Measurements from ENCODE around the gene SPAG6.
"Not testable (repeated sequence)": the region's sequence is repeated elsewhere in the genome, so short reads cannot be mapped to it uniquely, and the experiment has no call there.

SPAG6 gene

DNA sequence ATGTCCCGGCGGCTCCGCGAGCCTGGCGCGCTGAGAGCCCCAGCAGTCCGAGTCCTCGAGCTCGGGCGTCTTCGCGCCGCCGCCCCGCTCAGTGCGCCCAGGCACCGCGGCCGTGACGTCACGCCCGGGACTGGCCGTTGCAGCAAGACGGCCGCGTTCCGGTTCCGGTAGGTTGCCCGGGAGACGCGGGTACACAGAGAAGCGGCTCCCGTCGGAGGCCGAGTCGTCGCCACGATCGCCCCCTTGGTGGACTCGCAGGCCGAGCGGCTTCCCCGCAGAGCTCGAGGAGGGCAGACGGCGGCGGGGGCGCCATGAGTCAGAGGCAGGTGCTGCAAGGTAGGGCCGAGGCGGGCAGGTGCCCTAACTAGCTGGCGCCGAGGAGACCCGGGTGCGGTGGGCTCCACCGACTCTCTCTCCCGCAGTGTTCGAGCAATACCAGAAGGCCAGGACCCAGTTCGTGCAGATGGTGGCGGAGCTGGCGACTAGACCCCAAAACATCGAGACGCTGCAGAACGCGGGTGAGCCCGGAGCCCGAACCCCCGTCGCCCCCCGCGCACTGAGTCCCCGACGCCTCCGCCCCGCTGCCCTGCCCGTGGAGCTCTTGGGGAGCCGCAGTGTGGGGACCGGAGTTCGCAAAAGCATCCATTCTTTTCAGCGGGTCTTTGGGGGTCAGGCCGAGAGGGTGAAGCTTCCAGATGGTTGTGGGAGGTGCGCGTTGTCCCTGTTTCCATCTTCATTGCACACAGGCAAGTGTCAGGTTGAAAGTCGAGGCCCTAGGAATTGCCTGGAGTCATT lies at the start of gene SPAG6:
Gene SPAG6 (plus strand): TSS at position 196 of the 795 bp plus-strand sequence. CDS start 116 bp downstream, at position 312.
- peak; percentile 34 for DNase-seq

DNA sequence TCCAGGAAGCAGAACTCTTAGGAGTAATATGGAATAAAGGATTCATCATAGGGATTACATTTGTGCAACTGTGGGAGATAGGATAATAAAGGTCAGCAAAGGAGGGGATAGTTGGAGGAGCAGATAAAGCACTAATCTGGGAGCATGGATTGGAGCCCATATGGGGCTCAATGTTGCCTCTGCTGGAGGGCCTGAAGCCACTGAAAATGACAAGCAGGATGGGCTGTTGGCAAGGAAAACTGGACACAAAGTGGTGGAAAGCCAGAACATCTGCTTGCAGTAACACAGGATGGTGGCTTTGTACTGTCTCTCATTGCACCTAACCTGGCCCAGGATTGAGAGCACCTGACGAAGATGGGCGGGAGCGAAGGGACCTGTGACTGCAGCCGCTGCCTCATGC lies 44.1 kb upstream of the SPAG6 start:
- peak; percentile 53 for DNase-seq

DNA sequence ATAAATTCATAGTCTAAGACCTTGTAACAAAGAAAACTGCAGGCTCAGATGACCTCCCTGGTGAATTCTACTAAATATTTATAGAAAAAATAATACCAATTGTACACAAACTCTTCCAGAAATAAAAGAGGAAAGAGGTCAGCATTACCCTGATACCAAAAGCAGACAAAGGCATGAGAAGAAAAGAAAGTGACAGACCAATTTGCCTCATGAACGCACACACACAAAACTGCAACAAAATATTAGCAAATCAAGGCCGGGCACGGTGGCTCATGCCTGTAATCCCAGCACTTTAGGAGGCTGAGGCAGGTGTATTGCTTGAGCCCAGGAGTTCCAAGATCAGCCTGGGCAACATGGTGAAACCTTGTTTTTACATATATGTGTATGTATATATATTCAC lies 41.8 kb upstream of the SPAG6 start:
- no peak for DNase-seq

DNA sequence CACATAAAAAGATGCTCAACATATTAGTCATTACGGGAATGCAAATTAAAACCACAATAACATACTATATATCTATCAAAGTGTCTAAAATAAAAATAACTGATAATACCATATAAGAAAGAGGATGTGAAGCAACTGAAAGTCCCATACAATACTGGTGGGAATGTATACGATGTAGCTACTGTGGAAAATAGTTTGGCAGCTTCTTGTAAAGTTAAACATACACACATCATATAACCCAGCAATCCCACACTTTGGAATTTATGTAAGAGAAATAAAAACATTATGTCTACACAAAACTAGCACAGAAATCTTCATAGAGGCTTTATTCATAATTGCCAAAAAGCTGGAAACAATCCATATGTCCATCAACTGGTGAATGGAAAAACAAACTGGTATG lies 39.6 kb upstream of the SPAG6 start:
- DNase-seq: no peak

DNA sequence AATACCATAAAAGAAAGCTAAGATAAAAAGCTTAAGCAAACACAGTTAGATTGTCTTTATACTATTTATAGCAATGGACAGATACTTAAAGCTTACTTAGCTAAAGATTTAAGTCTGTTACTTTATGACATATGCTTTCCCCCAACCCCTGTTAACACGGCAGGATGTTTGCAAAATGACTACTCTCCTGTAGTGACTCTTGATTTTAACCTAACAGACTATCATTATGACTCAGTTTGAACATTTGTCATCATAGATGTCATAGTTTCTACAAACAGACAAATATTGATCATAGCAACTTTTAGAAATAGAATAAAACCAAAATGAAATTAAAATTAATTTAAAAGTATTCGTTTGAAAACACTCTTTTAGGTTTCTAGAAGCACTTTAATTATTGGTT lies 36.9 kb upstream of the SPAG6 start:
- peak; percentile 29 for DNase-seq

DNA sequence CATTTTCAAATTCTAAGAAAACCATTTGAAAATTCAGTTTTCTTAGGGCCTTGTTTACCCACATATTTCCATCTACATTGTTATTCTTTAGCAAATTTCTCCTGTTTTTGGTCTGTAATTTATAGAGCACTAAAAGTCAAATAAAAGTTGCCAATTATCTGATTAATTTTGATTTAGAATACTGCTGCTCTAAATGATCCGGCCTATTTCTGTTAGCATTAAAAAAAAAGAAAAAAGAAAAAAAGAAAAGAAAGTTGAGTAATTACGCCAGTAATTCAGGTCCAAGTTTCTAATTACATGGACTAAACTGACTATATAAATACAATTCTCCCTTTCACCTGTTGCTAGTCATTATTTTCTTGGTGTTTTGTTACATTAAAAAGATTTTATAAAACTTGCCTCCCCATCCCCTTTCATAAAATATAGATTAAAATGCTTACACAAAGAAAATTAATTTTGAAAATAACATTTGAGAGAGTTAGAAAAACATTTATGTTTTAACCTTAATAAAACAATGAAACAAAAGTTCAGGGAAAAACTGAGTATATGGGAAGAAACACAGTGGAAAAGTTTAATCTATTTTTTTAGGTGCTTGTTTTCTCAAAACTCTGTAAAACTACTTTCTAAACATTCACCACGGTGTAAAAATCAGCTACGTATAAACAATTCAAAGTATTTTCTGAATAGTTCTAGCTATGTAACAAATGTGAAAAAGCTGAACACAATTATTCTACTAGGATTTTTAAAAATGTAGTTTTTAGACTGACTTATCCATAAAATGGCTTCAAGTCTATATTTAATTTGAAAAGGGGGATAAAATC lies 35.9 kb upstream of the SPAG6 start:
- no peak for DNase-seq

DNA sequence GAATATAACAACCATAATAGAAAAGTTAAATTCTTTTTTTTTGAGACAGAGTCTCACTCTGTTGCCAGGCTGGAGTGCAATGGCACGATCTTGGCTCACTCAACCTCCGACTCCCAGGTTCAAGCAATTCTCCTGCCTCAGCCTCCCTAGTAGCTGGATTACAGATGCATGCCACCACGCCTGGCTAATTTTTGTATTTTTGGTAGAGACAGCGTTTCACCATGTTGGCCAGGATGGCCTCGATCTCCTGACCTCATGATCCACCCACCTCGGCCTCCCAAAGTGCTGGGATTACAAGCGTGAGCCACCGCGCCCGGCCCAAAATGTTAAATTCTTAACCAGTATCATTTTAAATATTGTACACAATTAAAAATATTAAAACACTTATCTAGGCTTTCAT lies 35.3 kb upstream of the SPAG6 start:
- not testable (repeated sequence) for DNase-seq

DNA sequence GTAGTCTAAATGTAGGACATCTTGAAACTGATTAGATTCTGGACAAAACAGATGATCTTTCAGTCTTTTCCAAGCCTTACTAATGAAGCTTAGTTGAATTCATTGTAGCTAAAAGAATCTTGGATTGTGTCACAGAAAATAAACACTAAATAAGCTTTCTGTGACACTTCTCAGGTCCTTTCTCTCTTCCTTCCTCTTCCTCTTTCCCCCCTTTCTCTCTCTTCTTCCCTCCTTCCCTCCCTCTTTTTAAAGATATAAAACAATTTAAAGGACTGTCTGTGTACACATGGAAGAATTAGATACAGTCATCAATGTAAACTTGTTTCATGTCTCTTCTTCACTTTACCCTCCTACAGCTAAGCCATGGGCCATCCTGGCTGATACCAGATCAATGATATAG lies 34.4 kb upstream of the SPAG6 start:
- no peak for DNase-seq

DNA sequence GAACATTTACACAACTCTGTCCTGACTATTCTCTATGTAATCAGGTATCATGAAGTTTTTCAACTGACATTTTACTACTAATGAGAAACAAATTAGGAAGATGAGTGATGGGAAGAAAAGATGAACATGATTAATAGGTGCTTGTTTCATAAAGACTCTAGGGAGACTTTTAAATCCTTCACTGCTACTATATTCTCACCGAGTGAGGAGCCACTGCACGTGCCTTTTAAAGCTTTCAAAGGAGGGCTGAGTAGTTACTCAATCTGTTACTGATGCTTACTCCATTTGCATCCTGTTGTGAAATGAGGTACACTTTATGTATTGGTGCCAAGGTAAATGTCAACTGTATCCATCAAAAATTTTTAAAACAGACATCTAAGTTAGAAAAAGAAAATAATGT lies 30.4 kb upstream of the SPAG6 start:
- DNase-seq: peak; percentile 10

DNA sequence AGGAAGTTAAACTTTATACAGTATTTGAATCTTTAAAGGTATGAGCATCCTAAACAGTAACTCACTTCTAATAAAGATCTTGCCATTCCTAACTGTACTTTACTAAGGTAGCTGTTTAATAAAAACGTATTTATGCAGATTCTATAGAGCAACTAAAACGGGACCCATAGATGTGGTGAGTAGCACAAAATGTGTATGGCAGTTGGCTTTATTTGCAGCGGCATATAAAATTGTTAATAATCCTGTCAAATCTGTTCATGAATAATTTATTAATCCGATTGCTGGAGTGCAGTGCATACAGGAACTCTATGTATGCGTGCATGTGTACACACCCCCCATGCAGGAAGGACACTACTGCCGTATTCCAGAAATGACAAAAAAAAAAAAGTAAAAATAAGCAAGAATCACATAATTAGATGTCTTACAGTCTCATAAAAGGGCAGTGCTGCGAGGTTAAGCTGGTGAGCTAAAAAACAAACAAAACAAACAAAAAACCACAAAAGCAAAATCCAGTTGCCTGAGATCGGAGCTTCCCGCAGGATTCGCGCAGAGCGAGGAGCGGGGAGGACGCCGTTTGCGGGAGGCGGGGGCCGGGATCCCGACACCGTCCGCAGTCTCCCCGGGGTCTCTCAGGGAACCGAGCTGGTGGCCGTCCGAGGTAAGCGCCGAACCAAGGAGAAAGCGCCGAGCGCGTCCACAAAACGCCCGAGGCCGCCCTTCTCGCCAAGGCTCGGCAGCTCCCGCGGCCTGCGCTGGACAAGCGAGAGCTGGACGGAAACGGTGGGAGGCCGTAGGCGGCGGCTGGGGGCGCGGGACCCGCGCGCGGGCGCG lies 29.6 kb upstream of the SPAG6 start:
- peak; percentile 67 for DNase-seq

DNA sequence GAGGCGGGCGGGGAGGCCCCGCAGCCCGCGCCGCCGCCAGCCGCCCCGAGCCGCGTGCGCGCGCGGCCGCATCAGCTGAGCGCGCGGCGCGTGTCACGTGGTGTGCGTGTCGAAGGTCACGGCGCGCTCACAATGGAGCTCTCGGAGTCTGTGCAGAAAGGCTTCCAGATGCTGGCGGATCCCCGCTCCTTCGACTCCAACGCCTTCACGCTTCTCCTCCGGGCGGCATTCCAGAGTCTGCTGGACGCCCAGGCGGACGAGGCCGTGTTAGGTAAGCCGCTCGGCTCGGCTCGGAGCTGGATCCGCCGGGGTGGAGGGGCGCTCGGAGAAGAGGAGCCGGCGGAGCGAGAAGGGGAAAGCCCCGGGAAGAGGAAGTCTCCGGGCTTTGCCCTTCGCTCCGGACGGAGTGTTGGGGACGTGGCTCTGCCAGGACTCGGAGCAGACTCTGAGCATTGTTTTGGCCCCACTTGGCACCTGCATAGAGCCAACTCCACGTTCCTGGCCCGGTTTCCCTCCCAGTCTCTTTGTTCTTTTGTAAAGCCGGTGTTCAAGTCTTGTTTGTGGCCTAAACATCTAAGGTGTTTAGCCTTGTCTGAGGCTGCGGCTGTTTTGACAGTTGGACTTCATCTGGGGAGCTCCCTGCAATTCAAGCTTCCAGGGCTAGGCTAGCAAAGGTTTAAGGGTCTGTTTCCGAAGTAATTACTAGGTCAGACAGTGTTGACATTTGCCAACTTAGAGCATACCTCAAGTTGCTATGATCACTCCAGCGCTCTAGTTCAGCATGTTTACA lies 28.8 kb upstream of the SPAG6 start, which contains the start of gene COMMD3:
Gene COMMD3 (plus strand): TSS at position 103 of the 790 bp plus-strand sequence. CDS start 30 bp downstream, at position 133.
- peak; percentile 82 for DNase-seq

DNA sequence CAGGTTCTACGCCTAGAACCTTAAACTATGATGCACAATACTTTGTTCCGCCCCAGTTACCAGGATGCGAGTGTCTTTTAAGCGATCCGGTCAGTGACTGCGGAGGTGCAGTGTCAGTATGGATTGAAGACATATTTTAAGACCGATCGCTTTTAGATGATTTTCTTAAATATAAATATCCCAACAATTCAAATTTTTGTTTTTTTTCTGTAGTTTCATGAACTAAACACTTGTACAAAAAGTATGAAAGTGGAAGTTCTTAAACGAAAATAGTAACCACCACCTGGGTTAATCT lies 28.3 kb upstream of the SPAG6 start:
- no peak for DNase-seq

DNA sequence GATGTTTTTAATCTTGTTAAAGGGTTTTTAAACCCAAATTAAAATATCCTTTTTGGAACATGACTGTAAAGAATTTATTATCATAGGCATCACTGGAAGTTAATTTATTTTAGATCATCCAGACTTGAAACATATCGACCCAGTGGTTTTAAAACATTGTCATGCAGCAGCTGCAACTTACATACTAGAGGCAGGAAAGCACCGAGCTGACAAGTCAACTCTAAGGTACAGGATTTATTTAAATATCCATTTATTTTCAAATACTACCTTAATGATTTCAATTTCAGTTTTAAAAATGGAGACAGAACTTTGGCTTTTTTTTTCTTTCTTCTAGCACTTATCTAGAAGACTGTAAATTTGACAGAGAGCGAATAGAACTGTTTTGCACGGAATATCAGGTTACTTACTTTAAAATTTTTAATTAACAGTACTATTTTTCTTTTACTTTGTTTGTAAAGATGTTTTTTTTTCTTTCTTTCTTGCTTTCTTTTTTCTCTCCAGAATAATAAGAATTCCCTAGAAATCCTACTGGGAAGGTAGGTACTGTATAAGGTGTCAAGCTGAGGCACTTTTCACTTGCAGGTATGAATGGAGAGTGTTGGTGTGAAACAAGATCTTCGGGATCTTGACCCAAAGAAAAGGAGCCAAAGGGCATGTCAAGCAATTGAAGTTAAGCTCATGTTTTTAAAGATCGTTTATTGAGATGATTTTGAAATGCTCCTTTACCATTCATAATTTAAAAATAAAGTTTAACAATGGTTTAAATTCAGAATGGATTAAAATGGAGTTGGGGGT lies 27.3 kb upstream of the SPAG6 start:
- DNase-seq: no peak

DNA sequence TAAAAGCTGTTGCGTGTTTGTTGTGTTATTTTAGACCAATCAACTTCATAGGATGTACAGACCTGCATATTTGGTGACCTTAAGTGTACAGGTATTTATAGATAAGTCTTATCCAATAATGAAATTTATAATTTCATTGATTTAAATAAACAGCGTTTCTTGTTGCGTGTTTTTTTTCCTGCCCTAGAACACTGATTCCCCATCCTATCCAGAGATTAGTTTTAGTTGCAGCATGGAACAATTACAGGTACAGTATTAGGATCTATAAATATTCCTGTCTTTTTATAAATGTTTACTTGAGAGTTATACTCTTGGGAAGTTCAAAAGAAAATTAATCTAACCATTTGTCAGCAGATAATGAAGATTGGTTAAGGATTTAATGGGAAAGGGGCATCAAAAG lies 26.5 kb upstream of the SPAG6 start:
- no peak for DNase-seq

DNA sequence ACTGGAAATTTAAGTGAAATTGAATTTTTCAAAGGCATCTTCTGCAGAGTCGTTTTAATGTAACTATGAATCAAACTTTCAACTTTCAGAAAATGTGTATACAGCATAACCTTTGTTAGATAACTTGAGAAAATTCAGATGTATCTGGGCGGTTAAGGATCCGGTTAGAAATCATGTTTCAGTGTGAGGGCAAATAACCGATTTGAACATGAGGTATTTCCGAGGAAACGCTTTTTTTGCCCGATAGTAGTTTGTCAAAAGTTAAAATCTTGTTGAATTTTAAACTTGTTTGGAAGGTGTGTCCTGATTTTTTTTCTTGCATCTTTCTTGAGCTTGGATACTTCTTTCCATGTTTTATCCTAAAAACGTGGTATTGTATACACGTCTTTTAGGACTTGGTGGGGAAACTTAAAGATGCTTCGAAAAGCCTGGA lies 25.7 kb upstream of the SPAG6 start:
- DNase-seq: no peak

DNA sequence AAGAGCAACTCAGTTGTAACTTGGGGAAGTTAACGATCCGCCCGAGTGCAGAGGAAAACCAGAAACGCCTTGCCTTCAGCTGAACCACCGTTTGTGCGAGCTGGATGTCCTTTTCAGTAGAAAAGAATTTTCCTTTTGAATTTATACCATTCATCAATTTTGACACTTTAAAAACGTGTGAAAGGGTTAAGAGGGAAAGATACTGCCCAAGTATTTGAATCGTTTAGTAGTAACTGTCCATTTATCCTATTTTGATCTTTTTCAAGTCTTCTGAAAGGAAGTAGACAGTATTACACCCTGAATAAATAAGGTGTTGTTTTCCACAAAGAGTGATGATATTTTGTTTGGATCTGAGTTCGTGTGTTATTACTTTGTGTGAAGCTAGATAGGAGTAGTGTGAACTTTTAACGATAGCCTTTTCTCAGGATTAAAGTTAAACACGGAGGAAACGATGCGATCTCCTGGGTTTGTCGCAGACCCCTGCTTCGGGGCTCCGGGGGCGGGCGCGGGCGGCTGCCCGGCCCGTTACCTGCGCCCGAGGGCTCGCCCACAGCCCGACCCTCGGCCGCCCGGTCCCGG lies 25.2 kb upstream of the SPAG6 start:
- DNase-seq: peak; percentile 10

DNA sequence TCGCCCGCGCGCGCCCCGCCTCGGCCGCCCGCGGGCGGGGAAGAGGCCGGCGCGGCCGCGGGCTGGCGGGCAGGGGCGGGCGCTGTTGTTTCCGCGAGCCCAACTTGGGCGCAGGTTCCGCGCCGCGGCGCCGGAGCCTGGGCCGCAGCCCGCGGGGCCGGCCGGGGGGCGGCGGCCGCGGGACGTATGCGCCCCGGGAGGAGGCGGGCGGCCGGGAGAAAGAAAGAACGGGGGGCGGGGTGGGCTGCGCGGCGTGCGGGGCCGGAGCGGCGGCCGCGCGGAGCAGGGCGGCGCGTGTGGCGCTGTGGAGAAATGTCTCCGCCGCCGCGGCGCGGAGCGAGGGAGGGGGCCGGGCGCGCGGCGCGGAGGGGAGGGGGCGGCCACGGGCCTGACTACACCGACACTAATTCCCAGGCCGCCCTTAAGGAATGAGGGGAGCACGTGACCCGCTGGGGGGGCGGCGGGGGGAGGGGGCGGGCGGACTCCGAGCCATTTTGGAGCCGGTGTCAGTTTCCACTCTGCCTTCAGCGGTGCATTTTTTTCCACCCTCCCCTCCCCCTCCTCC lies 24.6 kb upstream of the SPAG6 start, which contains the start of gene BMI1:
Gene BMI1 (plus strand): TSS at position 509 of the 565 bp plus-strand sequence. CDS start 5,351 bp downstream, outside the sequence.
- peak; percentile 87 for DNase-seq

DNA sequence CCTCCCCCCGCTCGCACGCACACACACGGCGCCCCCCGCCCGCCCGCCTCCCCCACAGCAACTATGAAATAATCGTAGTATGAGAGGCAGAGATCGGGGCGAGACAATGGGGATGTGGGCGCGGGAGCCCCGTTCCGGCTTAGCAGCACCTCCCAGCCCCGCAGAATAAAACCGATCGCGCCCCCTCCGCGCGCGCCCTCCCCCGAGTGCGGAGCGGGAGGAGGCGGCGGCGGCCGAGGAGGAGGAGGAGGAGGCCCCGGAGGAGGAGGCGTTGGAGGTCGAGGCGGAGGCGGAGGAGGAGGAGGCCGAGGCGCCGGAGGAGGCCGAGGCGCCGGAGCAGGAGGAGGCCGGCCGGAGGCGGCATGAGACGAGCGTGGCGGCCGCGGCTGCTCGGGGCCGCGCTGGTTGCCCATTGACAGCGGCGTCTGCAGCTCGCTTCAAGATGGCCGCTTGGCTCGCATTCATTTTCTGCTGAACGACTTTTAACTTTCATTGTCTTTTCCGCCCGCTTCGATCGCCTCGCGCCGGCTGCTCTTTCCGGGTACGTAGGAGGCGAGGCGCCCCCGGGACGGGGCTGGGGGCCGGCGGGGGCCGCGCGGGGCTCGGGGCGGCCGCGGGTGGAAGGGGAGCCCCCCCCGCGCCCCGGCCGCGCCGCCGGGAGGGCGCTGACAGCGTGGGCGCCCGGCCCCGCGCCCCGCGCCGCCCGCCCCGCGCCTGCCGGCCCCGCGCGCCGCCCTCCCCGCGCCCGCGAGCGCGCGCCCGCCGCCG lies 24.0 kb upstream of the SPAG6 start:
- DNase-seq: peak; percentile 73

DNA sequence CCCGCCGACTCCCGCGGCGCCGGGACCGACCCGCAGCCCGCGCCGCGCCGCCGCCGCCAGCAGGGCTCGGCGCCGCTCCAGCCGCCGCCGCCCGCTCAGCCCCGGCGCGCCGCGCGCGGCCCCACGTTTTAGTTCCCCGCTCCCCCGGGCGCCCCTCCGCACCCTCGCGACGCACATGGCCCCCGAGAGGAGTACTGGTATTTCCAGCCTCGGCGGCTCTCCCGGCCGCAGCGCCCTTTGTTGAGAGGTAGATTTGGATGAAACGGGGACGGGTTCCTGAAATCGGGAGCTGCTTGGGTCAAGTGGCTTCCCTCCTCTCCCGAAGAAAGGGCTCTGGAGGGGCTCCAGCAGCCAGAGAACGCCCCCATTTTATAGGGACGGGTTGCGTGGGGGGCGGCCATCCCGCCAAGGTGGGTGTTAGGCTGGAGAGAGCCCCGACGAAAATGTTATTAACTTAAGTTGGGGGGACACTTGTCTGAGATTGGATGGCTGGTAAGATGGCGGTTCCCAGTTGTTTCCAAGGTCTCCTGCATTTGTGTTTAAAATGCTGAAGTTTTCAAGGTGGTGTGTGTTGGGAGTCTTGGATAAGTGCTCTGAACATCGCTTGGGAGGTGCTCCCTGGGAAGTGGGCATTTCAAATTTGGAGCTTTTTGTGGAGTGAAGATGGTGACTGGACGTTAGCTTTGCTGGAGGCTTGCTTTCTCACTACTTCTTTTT lies 23.2 kb upstream of the SPAG6 start:
- DNase-seq: peak; percentile 23
